Measurements from ENCODE around the gene CDH12.
"Not testable (repeated sequence)": the region's sequence is repeated elsewhere in the genome, so short reads cannot be mapped to it uniquely, and the experiment has no call there.

DNA sequence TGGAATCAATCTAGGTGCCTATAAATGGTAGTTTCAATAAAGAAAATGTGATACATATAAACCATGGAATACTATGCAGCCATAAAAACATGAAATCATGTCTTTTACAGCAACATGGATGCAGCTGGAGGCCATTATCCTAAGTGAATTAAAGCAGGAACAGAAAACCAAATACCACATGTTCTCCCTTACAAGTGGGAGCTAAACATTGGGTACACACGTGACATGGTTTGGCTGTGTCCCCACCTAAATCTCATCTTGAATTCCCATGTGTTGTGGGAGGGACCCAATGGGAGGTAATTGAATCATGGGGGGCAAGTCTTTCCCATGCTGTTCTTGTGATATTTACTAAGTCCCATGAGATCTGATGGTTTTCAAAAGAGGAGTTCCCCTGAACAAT lies 78.9 kb downstream of the CDH12 start:
- TF ChIP-seq, protein P1, sequence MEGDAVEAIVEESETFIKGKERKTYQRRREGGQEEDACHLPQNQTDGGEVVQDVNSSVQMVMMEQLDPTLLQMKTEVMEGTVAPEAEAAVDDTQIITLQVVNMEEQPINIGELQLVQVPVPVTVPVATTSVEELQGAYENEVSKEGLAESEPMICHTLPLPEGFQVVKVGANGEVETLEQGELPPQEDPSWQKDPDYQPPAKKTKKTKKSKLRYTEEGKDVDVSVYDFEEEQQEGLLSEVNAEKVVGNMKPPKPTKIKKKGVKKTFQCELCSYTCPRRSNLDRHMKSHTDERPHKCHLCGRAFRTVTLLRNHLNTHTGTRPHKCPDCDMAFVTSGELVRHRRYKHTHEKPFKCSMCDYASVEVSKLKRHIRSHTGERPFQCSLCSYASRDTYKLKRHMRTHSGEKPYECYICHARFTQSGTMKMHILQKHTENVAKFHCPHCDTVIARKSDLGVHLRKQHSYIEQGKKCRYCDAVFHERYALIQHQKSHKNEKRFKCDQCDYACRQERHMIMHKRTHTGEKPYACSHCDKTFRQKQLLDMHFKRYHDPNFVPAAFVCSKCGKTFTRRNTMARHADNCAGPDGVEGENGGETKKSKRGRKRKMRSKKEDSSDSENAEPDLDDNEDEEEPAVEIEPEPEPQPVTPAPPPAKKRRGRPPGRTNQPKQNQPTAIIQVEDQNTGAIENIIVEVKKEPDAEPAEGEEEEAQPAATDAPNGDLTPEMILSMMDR (IDR thresholded peaks at IDR 0.05), result not testable (repeated sequence)
- not testable (repeated sequence) for TF ChIP-seq POLR2A, POLR2AphosphoS5 (IDR thresholded peaks at IDR 0.05)
